CD14-positive monocyte (primary cell): ENCODE measurements around the gene MAML1. TPM values are rescaled to one million over a fixed set of nuclear protein-coding genes. Genes with fewer than 3 reads are reported as not detected.
"Not testable (repeated sequence)": the region's sequence is repeated elsewhere in the genome, so short reads cannot be mapped to it uniquely, and the experiment has no call there.

Source experiments
- DNase-seq, 3 donors: peaks; one replicate each; pipeline ENCODE4 v3.0.0-alpha.2; 2011 to 2022
- H2AFZ ChIP-seq: 2 replicates; pipeline ENCODE4 v1.6.0; 2012; ENCODE audit warnings: mild to moderate bottlenecking, low read depth, low read length, inconsistent platforms; ENCODE audit not compliant: insufficient read depth, poor library complexity, severe bottlenecking
- H3K27ac ChIP-seq, 2 donors: 1 replicate in 1 of 2; 2 replicates in 1 of 2; pipeline ENCODE4 v1.5.1; 2012 to 2013; ENCODE audit warnings: low read length in 2 of 2, control low read depth in 1 of 2, inconsistent platforms in 1 of 2, low read depth in 1 of 2, mild to moderate bottlenecking in 1 of 2
- H3K27me3 ChIP-seq, 2 donors: one replicate each; pipeline versions ENCODE4 v1.6.0 to v1.6.1; 2011 to 2013; ENCODE audit warnings: low read length in 2 of 2; ENCODE audit not compliant: control insufficient read depth in 2 of 2, insufficient read depth in 2 of 2
- H3K36me3 ChIP-seq, 2 donors: replicated peaks in 1 of 2; 1 replicate in 1 of 2; 2 replicates in 1 of 2; pipeline versions ENCODE4 v1.5.1 to v1.6.1; 2012 to 2013; ENCODE audit warnings: low read length in 2 of 2, control low read depth in 1 of 2, inconsistent platforms in 1 of 2, mild to moderate bottlenecking in 1 of 2; ENCODE audit not compliant: insufficient read depth in 2 of 2, control insufficient read depth in 1 of 2
- H3K4me1 ChIP-seq, 2 donors: 1 replicate in 1 of 2; 2 replicates in 1 of 2; pipeline versions ENCODE4 v1.5.1 to v1.6.1; 2012 to 2013; ENCODE audit warnings: low read length in 2 of 2, control low read depth in 1 of 2, inconsistent platforms in 1 of 2, mild to moderate bottlenecking in 1 of 2, moderate library complexity in 1 of 2; ENCODE audit not compliant: insufficient read depth in 2 of 2, control insufficient read depth in 1 of 2
- H3K4me2 ChIP-seq: replicated peaks from 2 replicates; pipeline ENCODE3; 2012; ENCODE audit warnings: low read length, moderate library complexity, mild to moderate bottlenecking; ENCODE audit not compliant: poor library complexity, severe bottlenecking; ENCODE audit errors: extremely low read depth
- H3K4me3 ChIP-seq, 3 experiments: fragments of 200-600 bp in 1 of 3; sonication (generic) in 1 of 3; replicated peaks in 1 of 3; 1 replicate in 2 of 3; 2 replicates in 1 of 3; pipeline ENCODE4 v1.5.1; 2011 to 2013; ENCODE audit warnings: low read length in 3 of 3, mild to moderate bottlenecking in 3 of 3, control low read depth in 2 of 3, low read depth in 2 of 3, inconsistent platforms in 1 of 3, moderate library complexity in 1 of 3
- H3K79me2 ChIP-seq: 2 replicates; pipeline ENCODE4 v1.6.0; 2012; ENCODE audit warnings: mild to moderate bottlenecking, control low read depth, inconsistent platforms, low read length, moderate library complexity; ENCODE audit not compliant: insufficient read depth
- H3K9ac ChIP-seq: 2 replicates; pipeline ENCODE4 v1.6.0; 2017; ENCODE audit warnings: low read length, mild to moderate bottlenecking; ENCODE audit not compliant: insufficient read depth, poor library complexity, severe bottlenecking
- H3K9me3 ChIP-seq, 2 donors: replicated peaks in 1 of 2; 1 replicate in 1 of 2; 2 replicates in 1 of 2; pipeline versions ENCODE4 v1.5.1 to v1.6.1; 2012 to 2013; ENCODE audit warnings: low read length in 2 of 2, control low read depth in 1 of 2; ENCODE audit not compliant: control insufficient read depth in 1 of 2, insufficient read depth in 1 of 2
- H4K20me1 ChIP-seq: 2 replicates; pipeline ENCODE4 v1.6.0; 2012; ENCODE audit warnings: mild to moderate bottlenecking, low read length, control low read depth, moderate library complexity; ENCODE audit not compliant: insufficient read depth
- H3K27ac Mint-ChIP-seq, 7 donors: one replicate each; pipeline ENCODE4 v1.8.0; 2020; ENCODE audit warnings: mild to moderate bottlenecking in 7 of 7, mixed read lengths in 7 of 7, moderate library complexity in 6 of 7, inconsistent platforms in 2 of 7
- H3K27me3 Mint-ChIP-seq, 3 donors: one replicate each; pipeline ENCODE4 v1.8.0; 2021 to 2022; ENCODE audit warnings: low read depth in 3 of 3, mild to moderate bottlenecking in 3 of 3, mixed read lengths in 3 of 3, moderate library complexity in 3 of 3, inconsistent platforms in 1 of 3
- H3K36me3 Mint-ChIP-seq, 2 donors: one replicate each; pipeline ENCODE4 v1.8.0; 2020; ENCODE audit warnings: mixed read lengths in 2 of 2, inconsistent platforms in 1 of 2, mild to moderate bottlenecking in 1 of 2
- H3K4me1 Mint-ChIP-seq: one replicate; pipeline ENCODE4 v1.8.0; 2020; ENCODE audit warnings: mild to moderate bottlenecking, mixed read lengths
- H3K4me3 Mint-ChIP-seq, 2 donors: one replicate each; pipeline ENCODE4 v1.8.0; 2020; ENCODE audit warnings: mild to moderate bottlenecking in 2 of 2, mixed read lengths in 2 of 2, moderate library complexity in 1 of 2
- H3K9me3 Mint-ChIP-seq, 7 donors: one replicate each; pipeline ENCODE4 v1.8.0; 2020 to 2022; ENCODE audit warnings: mixed read lengths in 7 of 7, mild to moderate bottlenecking in 6 of 7, moderate library complexity in 6 of 7, inconsistent platforms in 2 of 7
- CTCF ChIP-seq: fragments of 200-600 bp; IDR thresholded peaks from one replicate; pipeline ENCODE4 v1.8.0; 2022; ENCODE audit warnings: antibody characterized with exemption, mild to moderate bottlenecking
- WGBS: methylation state at CpG from one replicate; pipeline ENCODE4 v1.1.5; 2013; ENCODE audit warnings: missing lambda C conversion rate; ENCODE audit not compliant: insufficient coverage; 5-methylcytosine and 5-hydroxymethylcytosine counted together
- intact Hi-C, 2 donors: fragments of 100-400 bp; cut with micrococcal nuclease; formaldehyde crosslinking; loops; one replicate each; pipeline versions ENCODE4 v1.15.0 to v1.15.1; 2023
- polyA minus RNA-seq: library from RNA; depleted of rRNA, polyadenylated mRNA; stranded (reverse); fragments of >200 nt; gene quantifications from 2 replicates; pipeline ENCODE4 v1.2.3, GENCODE V29; 2012
- polyA plus RNA-seq, 3 donors: library from polyadenylated mRNA; depleted of rRNA in 1 of 3; unstranded in 2 of 3; stranded (reverse) in 1 of 3; fragments of 300-500 nt in 2 of 3; fragments of >200 nt in 1 of 3; fragmentation: Illumina TruSeq in 2 of 3; gene quantifications; 1 replicate in 2 of 3; 2 replicates in 1 of 3; pipeline ENCODE4 v1.2.3, GENCODE V29; 2012 to 2021
- total RNA-seq, 12 experiments: library from RNA in 1 of 12; stranded (reverse) in 1 of 12; fragments of 120-200 nt in 1 of 12; gene quantifications; one replicate each; pipeline ENCODE4 v1.2.4 and lab custom pipeline; 2013 to 2026; ENCODE audit warnings: mixed read lengths in 6 of 12, inconsistent platforms in 1 of 12

MAML1 gene
- 10.6 TPM for total RNA-seq (2013)
- polyA plus RNA-seq, result 10 to 100 TPM in 1 of 3 donors, 1 to 10 TPM in 2; 2.2 to 11.0 (median 2.7) TPM
- polyA minus RNA-seq, result 14.3 and 26.1 TPM in 2 replicates
- total RNA-seq (lab: John Stamatoyannopoulos, UW), result 57.1 to 237 (median 82.9) reads per million in 11 experiments

- Histone ChIP-seq H3K79me2 (peaks cover 74% of the 10 kb centered on the region), H3K4me1 (peaks cover 39 to 60% of the 10 kb centered on the region in 2 donors), H3K4me3 (peak within 1 kb of the TSS; percentile 69 to 90 (median 70)), H3K27me3 (no peaks in the 10 kb centered on the region), H4K20me1 (peaks cover 38% of the 10 kb centered on the region), H3K36me3 (peaks cover 33 to 35% of the 10 kb centered on the region in 2 donors), H3K9ac (peak within 1 kb of the TSS; percentile 99), H2AFZ (peak within 1 kb of the TSS; percentile 67), H3K9me3 (no peaks in the 10 kb centered on the region), H3K27ac (peak within 1 kb of the TSS; percentile 97 to 98), H3K4me2 (peak within 1 kb of the TSS; percentile 81)
- intact Hi-C loops, result loop anchor here (2.0 to 10.0 kb wide), 2 partner anchors 34 to 62 kb away; partner anchors contain the start of genes CANX (in 2 of the 2) and LTC4S (in 1 of the 2)
- under 1% methylated on average over 36 of the region's 41 CpGs for WGBS
- peaks cover 37 to 48% of the 10 kb centered on the region in 2 donors for H3K36me3 Mint-ChIP-seq
- H3K4me3 Mint-ChIP-seq, result peak within 1 kb of the TSS; percentile 92 to 96
- peak; percentile 99 to 100 (median 100) for DNase-seq
- H3K27ac Mint-ChIP-seq, result peak within 1 kb of the TSS; percentile 95 to 99 (median 97)
- H3K27me3 Mint-ChIP-seq, result no peaks in the 10 kb centered on the region
- peaks cover 0 to 2% (median 0%) of the 10 kb centered on the region in 7 donors for H3K9me3 Mint-ChIP-seq
- H3K4me1 Mint-ChIP-seq, result peaks cover 58% of the 10 kb centered on the region
- TF ChIP-seq CTCF, result no peak
Measured at GRCh38 chr5:179732412-179732917, at the start of gene MAML1. Gene MAML1, plus strand, starts transcription at chr5:179732822. Its CDS starts 291 bp downstream, at chr5:179733113.

- H3K27ac Mint-ChIP-seq, result peak overlapping the region in 2 of 7 donors; percentile 24 to 74
- H2AFZ ChIP-seq, H3K9ac ChIP-seq, H3K36me3 Mint-ChIP-seq, H3K9me3 Mint-ChIP-seq, H3K27me3 ChIP-seq, H3K4me1 Mint-ChIP-seq, H3K4me1 ChIP-seq, intact Hi-C loops, H3K4me2 ChIP-seq, H3K27me3 Mint-ChIP-seq, H3K4me3 Mint-ChIP-seq, H3K79me2 ChIP-seq, H3K36me3 ChIP-seq, DNase-seq, H3K9me3 ChIP-seq, H3K4me3 ChIP-seq, H4K20me1 ChIP-seq, H3K27ac ChIP-seq: not testable (repeated sequence)
- 47% methylated on average over 3 of the region's 9 CpGs for WGBS
Measured at GRCh38 chr5:179689212-179689611, 43.4 kb upstream of the MAML1 start.
